NT2/D1 (cell line): ENCODE results near the gene IL17RB.
A peak's percentile ranks its signal among the peaks of the same experiment; 100 is the strongest.

Experiments
- DNase-seq: peaks from one replicate; pipeline ENCODE4 v3.0.0-alpha.2; 2011; ENCODE audit warnings: low read depth, low spot score
- H3K27me3 ChIP-seq: 2 replicates; pipeline ENCODE4 v1.6.0; 2011; ENCODE audit warnings: mild to moderate bottlenecking; ENCODE audit not compliant: insufficient read length, insufficient read depth
- H3K36me3 ChIP-seq: 2 replicates; pipeline ENCODE4 v1.6.1; 2011; ENCODE audit warnings: mild to moderate bottlenecking, low read length, mixed read lengths; ENCODE audit not compliant: insufficient read depth, insufficient read length
- H3K4me1 ChIP-seq: 2 replicates; pipeline ENCODE4 v1.5.1; 2011; ENCODE audit not compliant: insufficient read depth, insufficient read length
- H3K4me3 ChIP-seq: 2 replicates; pipeline ENCODE4 v1.5.1; 2011; ENCODE audit warnings: low read depth; ENCODE audit not compliant: insufficient read length
- H3K9ac ChIP-seq: 2 replicates; pipeline ENCODE4 v1.6.0; 2011; ENCODE audit warnings: low read depth; ENCODE audit not compliant: insufficient read length
- H3K9me3 ChIP-seq: 2 replicates; pipeline ENCODE4 v1.5.1; 2011; ENCODE audit warnings: mild to moderate bottlenecking, low read length; ENCODE audit not compliant: insufficient read depth
- SUZ12 ChIP-seq: IDR thresholded peaks from 2 replicates; pipeline ENCODE4 v1.6.1; 2011; ENCODE audit not compliant: insufficient read length, insufficient read depth; ENCODE audit errors: extremely low read depth
- YY1 ChIP-seq: IDR thresholded peaks from 2 replicates; pipeline ENCODE4 v1.6.1; 2011; ENCODE audit not compliant: insufficient read length, insufficient read depth
- ZNF274 ChIP-seq: IDR thresholded peaks from 2 replicates; pipeline ENCODE4 v1.6.1; 2011; ENCODE audit warnings: mild to moderate bottlenecking, low read depth, low read length

Gene IL17RB

DNA sequence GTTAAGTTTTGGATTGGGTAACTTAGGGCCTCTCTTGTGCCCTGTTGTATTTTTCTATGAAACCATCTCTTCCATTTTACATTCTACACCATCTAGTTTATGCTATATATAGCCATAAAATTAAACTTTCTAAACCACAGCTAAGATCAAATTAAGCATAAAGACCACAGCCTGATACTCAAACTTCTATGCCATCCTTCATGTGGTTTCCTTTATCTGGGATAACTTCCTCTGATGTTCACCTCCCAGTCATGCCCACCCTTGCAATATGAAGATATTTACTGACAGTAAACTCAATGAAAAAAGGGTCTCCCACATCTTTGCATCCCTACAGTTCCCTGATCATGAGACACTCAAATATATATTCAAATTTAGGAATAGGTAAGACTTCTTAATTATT lies 41.1 kb downstream of the IL17RB start:
- Histone ChIP-seq H3K4me3 (no peak overlapping the region), H3K36me3 (peaks cover 58% of the 10 kb centered on the region), H3K9ac (no peak overlapping the region), H3K4me1 (no peaks in the 10 kb centered on the region), H3K9me3 (no peaks in the 10 kb centered on the region), H3K27me3 (no peaks in the 10 kb centered on the region)
- DNase-seq, result no peak
- TF ChIP-seq YY1 (no peak), SUZ12 (no peak), ZNF274 (no peak)

GRCh38 chr3:53888232-53888631 lies 41.9 kb downstream of the IL17RB start:
- Histone ChIP-seq H3K9ac (no peak overlapping the region), H3K9me3 (no peaks in the 10 kb centered on the region), H3K27me3 (no peaks in the 10 kb centered on the region), H3K4me1 (no peaks in the 10 kb centered on the region), H3K4me3 (no peak overlapping the region), H3K36me3 (peaks cover 54% of the 10 kb centered on the region)
- no peak for DNase-seq
- TF ChIP-seq YY1 (no peak), SUZ12 (no peak), ZNF274 (no peak)

DNA sequence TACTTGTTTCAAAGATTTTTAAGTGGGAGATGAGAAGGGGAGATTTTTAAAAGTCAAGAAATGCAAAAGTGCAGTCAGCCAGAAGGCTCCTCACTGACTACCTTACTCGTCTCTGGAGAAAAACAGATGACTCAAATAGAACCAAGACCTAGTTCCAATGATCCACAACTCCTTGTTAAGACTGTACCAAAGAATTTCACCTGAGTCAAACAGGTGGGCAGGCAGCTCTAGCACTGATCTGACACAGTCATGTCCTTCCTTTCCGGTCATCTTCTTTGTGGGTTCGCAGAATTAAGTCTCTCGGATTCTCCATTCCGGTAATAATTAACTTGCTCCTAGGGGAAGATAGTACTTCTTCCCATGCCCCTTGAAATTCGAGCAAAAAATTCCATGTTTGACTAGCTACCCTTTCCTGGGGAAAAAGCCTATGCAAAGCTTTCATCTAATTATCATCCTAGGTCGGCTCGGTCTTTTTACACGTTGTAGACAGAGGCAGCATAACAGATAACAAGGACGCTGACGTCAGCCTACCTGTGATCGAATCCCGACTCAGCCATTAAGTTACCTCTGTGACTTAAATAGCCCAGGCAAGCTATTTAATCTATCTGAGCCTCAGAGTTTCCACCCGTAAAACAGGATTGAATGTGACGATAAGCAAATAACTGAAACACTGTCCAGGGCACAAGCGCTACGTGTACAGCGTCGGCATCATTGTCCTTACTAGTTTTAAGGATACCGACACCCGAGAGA lies 44.5 kb downstream of the IL17RB start:
- Histone ChIP-seq H3K36me3 (peaks cover 28% of the 10 kb centered on the region), H3K27me3 (no peaks in the 10 kb centered on the region), H3K4me3 (peak overlapping the region; percentile 94), H3K4me1 (no peaks in the 10 kb centered on the region), H3K9ac (peak overlapping the region; percentile 92), H3K9me3 (no peaks in the 10 kb centered on the region)
- no peak for TF ChIP-seq SUZ12
- DNase-seq, result no peak

- H3K36me3 ChIP-seq, result peaks cover 25% of the 10 kb centered on the region
- H3K4me1 ChIP-seq, result no peaks in the 10 kb centered on the region
- no peaks in the 10 kb centered on the region for H3K27me3 ChIP-seq
- H3K9ac ChIP-seq, result peak within 1 kb of the TSS; percentile 92
- no peaks in the 10 kb centered on the region for H3K9me3 ChIP-seq
- no peak for TF ChIP-seq SUZ12
- no peak for TF ChIP-seq ZNF274
- TF ChIP-seq YY1, result no peak
- DNase-seq, result peak; percentile 99
- H3K4me3 ChIP-seq, result peak within 1 kb of the TSS; percentile 94
These were observed 45.3 kb downstream of the IL17RB start, which contains the start of gene SELENOK for GRCh38 chr3:53891497-53892285. Gene SELENOK, minus strand, starts transcription at chr3:53891859.

DNA sequence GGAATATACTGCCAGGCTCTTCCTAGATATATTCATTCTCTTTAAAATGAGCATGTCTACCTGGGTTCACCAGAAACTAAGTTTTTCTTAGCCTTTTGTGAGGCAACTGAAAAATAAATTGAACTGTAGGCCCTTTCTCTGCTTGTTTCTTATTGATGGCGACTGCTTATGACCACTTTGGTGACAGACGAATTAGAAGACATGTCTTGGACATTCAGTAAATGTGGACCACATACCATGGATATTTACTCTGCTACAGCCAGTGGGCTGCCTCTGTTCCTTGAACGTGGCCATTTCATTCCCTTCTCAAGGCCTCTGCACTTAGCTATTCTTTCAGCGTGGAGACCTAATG lies 45.9 kb downstream of the IL17RB start:
- Histone ChIP-seq H3K36me3 (peaks cover 19% of the 10 kb centered on the region), H3K27me3 (no peaks in the 10 kb centered on the region), H3K9me3 (no peaks in the 10 kb centered on the region), H3K4me1 (no peaks in the 10 kb centered on the region), H3K4me3 (peak overlapping the region; percentile 56), H3K9ac (peak overlapping the region; percentile 45)
- TF ChIP-seq ZNF274 (no peak), SUZ12 (no peak), YY1 (no peak)
- DNase-seq, result no peak

GRCh38 chr3:53899750-53900149 lies 53.4 kb downstream of the IL17RB start:
- no peaks in the 10 kb centered on the region for H3K9me3 ChIP-seq
- no peak overlapping the region for H3K4me3 ChIP-seq
- no peaks in the 10 kb centered on the region for H3K4me1 ChIP-seq
- H3K9ac ChIP-seq, result no peak overlapping the region
- no peaks in the 10 kb centered on the region for H3K36me3 ChIP-seq
- TF ChIP-seq ZNF274 (no peak), YY1 (no peak), SUZ12 (no peak)
- no peaks in the 10 kb centered on the region for H3K27me3 ChIP-seq
- DNase-seq, result no peak

DNA sequence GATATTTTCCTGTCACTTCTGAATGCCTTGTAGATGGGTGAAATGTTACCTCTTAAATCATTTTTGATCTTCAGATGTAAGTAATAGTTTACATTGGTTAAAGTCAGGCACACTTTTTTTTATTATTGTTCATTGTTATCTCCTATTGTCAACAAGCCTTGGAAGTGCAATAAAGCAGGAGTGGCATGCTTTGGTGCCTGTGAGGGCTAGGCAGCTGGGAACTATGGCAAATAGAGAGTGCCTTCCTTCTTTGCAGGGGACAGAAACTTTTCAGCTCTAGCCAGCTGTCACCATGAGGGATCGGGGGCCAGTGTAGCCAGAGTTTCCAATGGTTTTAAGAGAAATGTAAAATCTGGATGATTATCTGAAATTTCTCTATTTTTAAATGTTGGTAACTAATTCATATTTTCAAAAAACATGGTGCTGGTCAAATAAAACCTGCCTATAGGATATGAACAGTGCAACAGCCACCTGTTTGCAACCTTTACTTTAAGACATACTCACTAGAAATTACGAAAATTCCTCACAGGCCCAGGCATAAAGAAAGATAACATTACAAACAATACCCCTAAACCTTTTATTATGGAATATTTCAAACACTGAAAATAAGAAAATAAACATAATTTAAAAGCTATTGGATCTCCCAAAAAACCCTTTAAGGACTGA lies 54.4 kb downstream of the IL17RB start:
- Histone ChIP-seq H3K4me1 (no peaks in the 10 kb centered on the region), H3K9me3 (no peaks in the 10 kb centered on the region), H3K9ac (no peak overlapping the region), H3K4me3 (no peak overlapping the region), H3K36me3 (no peaks in the 10 kb centered on the region), H3K27me3 (no peaks in the 10 kb centered on the region)
- no peak for DNase-seq
- TF ChIP-seq ZNF274 (no peak), YY1 (no peak), SUZ12 (no peak)
